Adrenal gland (tissue), 12 donors: ENCODE results near the gene TMPRSS11E. TPM values are rescaled to one million over a fixed set of nuclear protein-coding genes. Genes with fewer than 3 reads are reported as not detected.

ENCODE experiments used
- DNase-seq, 7 donors: peaks; one replicate each; pipeline ENCODE4 v3.0.0-alpha.2; 2019 to 2020
- H3K27ac ChIP-seq, 5 donors: fragments of 200-600 bp; sonication (generic) in 4 of 5; 1 replicate in 3 of 5; 2 replicates in 2 of 5; pipeline versions ENCODE4 v1.5.1 to v1.8.0; 2016 to 2020; ENCODE audit warnings: mild to moderate bottlenecking in 1 of 5
- H3K27me3 ChIP-seq: fragments of 200-600 bp; 2 replicates; pipeline ENCODE4 v1.8.0; 2021
- H3K36me3 ChIP-seq, 2 donors: fragments of 200-600 bp; replicated peaks in 1 of 2; 1 replicate in 1 of 2; 2 replicates in 1 of 2; pipeline versions ENCODE4 v1.5.1 to v1.8.0; 2018 to 2022
- H3K4me1 ChIP-seq, 2 donors: fragments of 200-600 bp; replicated peaks in 1 of 2; 1 replicate in 1 of 2; 2 replicates in 1 of 2; pipeline versions ENCODE4 v1.5.1 to v1.8.0; 2018 to 2021
- H3K4me3 ChIP-seq, 4 donors: fragments of 200-600 bp; sonication (generic) in 3 of 4; one replicate each; pipeline ENCODE4 v1.5.1; 2016 to 2018
- H3K9me3 ChIP-seq, 3 donors: fragments of 200-600 bp; sonication (generic) in 1 of 3; replicated peaks in 1 of 3; 1 replicate in 2 of 3; 2 replicates in 1 of 3; pipeline versions ENCODE4 v1.5.1 to v1.8.0; 2016 to 2021
- CTCF ChIP-seq, 6 experiments: fragments of 450-650 bp in 4 of 6; fragments of 200-600 bp in 2 of 6; sonication (generic) in 1 of 6; IDR thresholded peaks; 1 replicate in 5 of 6; 2 replicates in 1 of 6; pipeline versions ENCODE4 v1.5.1 to v1.8.0; 2016 to 2021; ENCODE audit warnings: antibody characterized with exemption in 6 of 6, mild to moderate bottlenecking in 2 of 6, moderate library complexity in 1 of 6
- POLR2A ChIP-seq, 2 donors: fragments of 450-650 bp; IDR thresholded peaks; one replicate each; pipeline ENCODE4 v1.6.1; 2017; ENCODE audit warnings: antibody characterized with exemption in 2 of 2, mild to moderate bottlenecking in 2 of 2, moderate library complexity in 1 of 2
- WGBS, 4 donors: extraction: QIAGEN DNeasy Blood & Tissue Kit in 2 of 4; methylation state at CpG; one replicate each; pipeline versions ENCODE4 v1.1.5 to v1.1.7; 2013 to 2017; 5-methylcytosine and 5-hydroxymethylcytosine counted together
- intact Hi-C, 2 donors: fragments of 100-400 bp; cut with DNase I; formaldehyde crosslinking; loops; one replicate each; pipeline versions ENCODE4 v1.14.1 to v1.15.0; 2022 to 2023
- polyA plus RNA-seq, 3 donors: library from polyadenylated mRNA; stranded (reverse); fragments of 200-250 nt in 2 of 3; fragments of 350-450 nt in 1 of 3; fragmentation: Illumina TruSeq in 1 of 3; extraction: RNeasy Lipid Tissue Mini Kit (QIAGEN cat#74804) in 1 of 3; gene quantifications; one replicate each; pipeline ENCODE4 v1.2.3, GENCODE V29; 2013 to 2014
- total RNA-seq, 9 donors: library from RNA; depleted of rRNA in 4 of 9; stranded (reverse); fragments of >200 nt in 4 of 9; fragments of 120-200 nt in 1 of 9; fragmentation: NEBNext Ultra II Directional in 1 of 9; extraction: Animal tissue kit (Norgen Biotek cat#: 25700) in 1 of 9; gene quantifications; one replicate each; pipeline versions ENCODE4 v1.1.0 to v1.2.4, GENCODE V29; 2013 to 2023
- donor health status: healthy with polysubstance abuse.
- donor health status: Bipolar disorder and iron deficiency.
- donor health status: DM: yes; HTN: yes; CAD: no.
- donor health status: DM: no; HTN: no; CAD: no.
- donor health status: DM: no; HTN: no; CAD: no.
- donor health status: DM: yes; HTN: yes; CAD: no.

The TMPRSS11E gene
- total and polyA plus RNA-seq, 12 donors, result 0.13 TPM; not detected in 11

GRCh38 chr4:68416591-68416990 is 30.7 kb upstream of the TMPRSS11E start:
- Histone ChIP-seq H3K27me3 (no peaks in the 10 kb centered on the region), H3K36me3 (no peaks in the 10 kb centered on the region), H3K4me3 (no peak overlapping the region), H3K4me1 (no peaks in the 10 kb centered on the region), H3K9me3 (no peaks in the 10 kb centered on the region), H3K27ac (no peak overlapping the region)
- WGBS, 4 donors, result 74 to 85% (median 81%) methylated on average over 3 of the region's 3 CpGs
- TF ChIP-seq CTCF (IDR thresholded peaks at IDR 0.05) (no peak), POLR2A (IDR thresholded peaks at IDR 0.05) (no peak)
- intact Hi-C loops, result no loop called here
- no peak for DNase-seq

- TF ChIP-seq CTCF (IDR thresholded peaks at IDR 0.05) (no peak), POLR2A (IDR thresholded peaks at IDR 0.05) (no peak)
- H3K36me3 ChIP-seq, result no peaks in the 10 kb centered on the region
- intact Hi-C loops, result no loop called here
- 72 to 92% (median 89%) methylated on average over 3 of the region's 3 CpGs for WGBS, 4 donors
- no peak overlapping the region for H3K4me3 ChIP-seq
- no peaks in the 10 kb centered on the region for H3K4me1 ChIP-seq
- DNase-seq, result no peak
- no peaks in the 10 kb centered on the region for H3K27me3 ChIP-seq
- no peak overlapping the region for H3K27ac ChIP-seq
- H3K9me3 ChIP-seq, result no peaks in the 10 kb centered on the region
These were observed 20.7 kb upstream of the TMPRSS11E start for GRCh38 chr4:68426516-68426915.

- Histone ChIP-seq H3K4me3 (no peak overlapping the region), H3K27me3 (no peaks in the 10 kb centered on the region), H3K4me1 (no peaks in the 10 kb centered on the region), H3K9me3 (no peaks in the 10 kb centered on the region), H3K27ac (no peak overlapping the region), H3K36me3 (no peaks in the 10 kb centered on the region)
- TF ChIP-seq POLR2A (IDR thresholded peaks at IDR 0.05) (no peak), CTCF (IDR thresholded peaks at IDR 0.05) (no peak)
- 67 to 82% (median 77%) methylated on average over 1 of the region's 1 CpG for WGBS, 4 donors
- DNase-seq, result no peak
- intact Hi-C loops, result no loop called here
These were observed 16.9 kb upstream of the TMPRSS11E start for GRCh38 chr4:68430337-68430736.

- Histone ChIP-seq H3K9me3 (no peaks in the 10 kb centered on the region), H3K4me3 (no peak overlapping the region), H3K27ac (no peak overlapping the region), H3K27me3 (no peaks in the 10 kb centered on the region), H3K4me1 (no peaks in the 10 kb centered on the region), H3K36me3 (no peaks in the 10 kb centered on the region)
- intact Hi-C loops, result no loop called here
- no peak for DNase-seq
- TF ChIP-seq POLR2A (IDR thresholded peaks at IDR 0.05) (no peak), CTCF (IDR thresholded peaks at IDR 0.05) (no peak)
These were observed 14.9 kb upstream of the TMPRSS11E start for GRCh38 chr4:68432320-68432719.
